ENCODE data around the gene ARRDC4.

ARRDC4 gene

GRCh38 chr15:97921296-97921865, 39.1 kb upstream of the ARRDC4 start (continued):
- TF ChIP-seq, protein P1, sequence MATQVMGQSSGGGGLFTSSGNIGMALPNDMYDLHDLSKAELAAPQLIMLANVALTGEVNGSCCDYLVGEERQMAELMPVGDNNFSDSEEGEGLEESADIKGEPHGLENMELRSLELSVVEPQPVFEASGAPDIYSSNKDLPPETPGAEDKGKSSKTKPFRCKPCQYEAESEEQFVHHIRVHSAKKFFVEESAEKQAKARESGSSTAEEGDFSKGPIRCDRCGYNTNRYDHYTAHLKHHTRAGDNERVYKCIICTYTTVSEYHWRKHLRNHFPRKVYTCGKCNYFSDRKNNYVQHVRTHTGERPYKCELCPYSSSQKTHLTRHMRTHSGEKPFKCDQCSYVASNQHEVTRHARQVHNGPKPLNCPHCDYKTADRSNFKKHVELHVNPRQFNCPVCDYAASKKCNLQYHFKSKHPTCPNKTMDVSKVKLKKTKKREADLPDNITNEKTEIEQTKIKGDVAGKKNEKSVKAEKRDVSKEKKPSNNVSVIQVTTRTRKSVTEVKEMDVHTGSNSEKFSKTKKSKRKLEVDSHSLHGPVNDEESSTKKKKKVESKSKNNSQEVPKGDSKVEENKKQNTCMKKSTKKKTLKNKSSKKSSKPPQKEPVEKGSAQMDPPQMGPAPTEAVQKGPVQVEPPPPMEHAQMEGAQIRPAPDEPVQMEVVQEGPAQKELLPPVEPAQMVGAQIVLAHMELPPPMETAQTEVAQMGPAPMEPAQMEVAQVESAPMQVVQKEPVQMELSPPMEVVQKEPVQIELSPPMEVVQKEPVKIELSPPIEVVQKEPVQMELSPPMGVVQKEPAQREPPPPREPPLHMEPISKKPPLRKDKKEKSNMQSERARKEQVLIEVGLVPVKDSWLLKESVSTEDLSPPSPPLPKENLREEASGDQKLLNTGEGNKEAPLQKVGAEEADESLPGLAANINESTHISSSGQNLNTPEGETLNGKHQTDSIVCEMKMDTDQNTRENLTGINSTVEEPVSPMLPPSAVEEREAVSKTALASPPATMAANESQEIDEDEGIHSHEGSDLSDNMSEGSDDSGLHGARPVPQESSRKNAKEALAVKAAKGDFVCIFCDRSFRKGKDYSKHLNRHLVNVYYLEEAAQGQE (tag by site-specific recombination; IDR thresholded peaks at IDR 0.05) = no peak
- TF ChIP-seq TCF7L2 (IDR thresholded peaks at IDR 0.05; ENCODE audit: borderline replicate concordance, low read depth, low read length) (no peak), ZNF837 (tag by site-specific recombination; IDR thresholded peaks at IDR 0.05) (no peak), ZNF114 (tag by site-specific recombination; IDR thresholded peaks at IDR 0.05) (no peak)
- TF ChIP-seq, protein P2, sequence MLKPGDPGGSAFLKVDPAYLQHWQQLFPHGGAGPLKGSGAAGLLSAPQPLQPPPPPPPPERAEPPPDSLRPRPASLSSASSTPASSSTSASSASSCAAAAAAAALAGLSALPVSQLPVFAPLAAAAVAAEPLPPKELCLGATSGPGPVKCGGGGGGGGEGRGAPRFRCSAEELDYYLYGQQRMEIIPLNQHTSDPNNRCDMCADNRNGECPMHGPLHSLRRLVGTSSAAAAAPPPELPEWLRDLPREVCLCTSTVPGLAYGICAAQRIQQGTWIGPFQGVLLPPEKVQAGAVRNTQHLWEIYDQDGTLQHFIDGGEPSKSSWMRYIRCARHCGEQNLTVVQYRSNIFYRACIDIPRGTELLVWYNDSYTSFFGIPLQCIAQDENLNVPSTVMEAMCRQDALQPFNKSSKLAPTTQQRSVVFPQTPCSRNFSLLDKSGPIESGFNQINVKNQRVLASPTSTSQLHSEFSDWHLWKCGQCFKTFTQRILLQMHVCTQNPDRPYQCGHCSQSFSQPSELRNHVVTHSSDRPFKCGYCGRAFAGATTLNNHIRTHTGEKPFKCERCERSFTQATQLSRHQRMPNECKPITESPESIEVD (tag by site-specific recombination; IDR thresholded peaks at IDR 0.05) = no peak

GRCh38 chr15:97929456-97930229, 30.9 kb upstream of the ARRDC4 start:
- CTCF ChIA-PET = interaction anchor here (0.8 to 1.0 kb wide), 4 partner anchors 25 to 499 kb away, joined by 3 to 4 read pairs (median 3); no protein-coding TSS in a partner anchor
- Histone ChIP-seq H3K27ac (ENCODE audit: extremely low read depth, low read depth, low read length) (no peak overlapping the region), H3K9me3 (ENCODE audit: control insufficient read depth, insufficient read depth, low read depth, low read length) (peaks cover 2% of the 10 kb centered on the region), H3K36me3 (ENCODE audit: control insufficient read depth in 2 of 2, insufficient read depth in 1 of 2, low read length in 2 of 2) (no peaks in the 10 kb centered on the region), H3K4me3 (ENCODE audit: low read depth, low read length) (no peak overlapping the region), H3K4me1 (ENCODE audit: control insufficient read depth, insufficient read depth, low read length) (no peaks in the 10 kb centered on the region)
- TF ChIP-seq BCL11B (tag by site-specific recombination; IDR thresholded peaks at IDR 0.05; ENCODE audit: low read depth) (no peak), HOXC10 (CRISPR knock-in tag; IDR thresholded peaks at IDR 0.05) (no peak), ZNF202 (tag by site-specific recombination; IDR thresholded peaks at IDR 0.05; ENCODE audit: borderline replicate concordance) (no peak), KLF17 (tag by site-specific recombination; IDR thresholded peaks at IDR 0.05) (no peak), ZNF843 (tag by site-specific recombination; IDR thresholded peaks at IDR 0.05) (no peak), OSR2 (tag by site-specific recombination; IDR thresholded peaks at IDR 0.05) (no peak), IKZF3 (tag by site-specific recombination; IDR thresholded peaks at IDR 0.05) (no peak), ZSCAN18 (tag by site-specific recombination; IDR thresholded peaks at IDR 0.05) (no peak), ZSCAN4 (tag by site-specific recombination; IDR thresholded peaks at IDR 0.05) (no peak), ZNF223 (tag by site-specific recombination; IDR thresholded peaks at IDR 0.05) (no peak), ZBTB26 (tag by site-specific recombination; optimal IDR thresholded peaks at IDR 0.05) (no peak), ZNF302 (tag by site-specific recombination; IDR thresholded peaks at IDR 0.05; ENCODE audit: low read depth) (no peak), ZNF184 (tag by site-specific recombination; IDR thresholded peaks at IDR 0.05) (no peak)
- TF ChIP-seq, protein P3, sequence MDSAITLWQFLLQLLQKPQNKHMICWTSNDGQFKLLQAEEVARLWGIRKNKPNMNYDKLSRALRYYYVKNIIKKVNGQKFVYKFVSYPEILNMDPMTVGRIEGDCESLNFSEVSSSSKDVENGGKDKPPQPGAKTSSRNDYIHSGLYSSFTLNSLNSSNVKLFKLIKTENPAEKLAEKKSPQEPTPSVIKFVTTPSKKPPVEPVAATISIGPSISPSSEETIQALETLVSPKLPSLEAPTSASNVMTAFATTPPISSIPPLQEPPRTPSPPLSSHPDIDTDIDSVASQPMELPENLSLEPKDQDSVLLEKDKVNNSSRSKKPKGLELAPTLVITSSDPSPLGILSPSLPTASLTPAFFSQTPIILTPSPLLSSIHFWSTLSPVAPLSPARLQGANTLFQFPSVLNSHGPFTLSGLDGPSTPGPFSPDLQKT (IDR thresholded peaks at IDR 0.05; ENCODE audit: borderline replicate concordance, low read depth, low read length) = no peak
- POLR2A ChIA-PET = no interaction called here
